ENCODE data around the gene CRTAP.

DNA sequence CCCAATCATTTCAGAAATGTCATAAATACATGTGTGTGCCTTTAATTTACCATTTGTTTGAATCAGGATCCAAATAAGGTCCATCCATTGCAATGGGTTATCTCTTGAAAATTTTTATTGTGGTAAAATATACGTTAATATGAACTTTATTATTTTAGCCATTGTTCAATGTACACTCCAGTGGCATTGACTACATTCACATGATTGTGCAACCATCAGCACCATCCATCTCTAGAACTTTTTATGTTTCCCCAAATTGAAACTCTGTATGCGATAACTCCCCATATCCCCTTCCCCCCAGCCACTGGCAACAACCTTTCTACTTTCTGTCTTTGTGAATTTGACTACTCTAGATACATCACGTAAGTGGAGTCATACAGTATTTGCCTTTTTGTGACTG is 12.0 kb downstream of the CRTAP start:
- TF ChIP-seq, protein P1, sequence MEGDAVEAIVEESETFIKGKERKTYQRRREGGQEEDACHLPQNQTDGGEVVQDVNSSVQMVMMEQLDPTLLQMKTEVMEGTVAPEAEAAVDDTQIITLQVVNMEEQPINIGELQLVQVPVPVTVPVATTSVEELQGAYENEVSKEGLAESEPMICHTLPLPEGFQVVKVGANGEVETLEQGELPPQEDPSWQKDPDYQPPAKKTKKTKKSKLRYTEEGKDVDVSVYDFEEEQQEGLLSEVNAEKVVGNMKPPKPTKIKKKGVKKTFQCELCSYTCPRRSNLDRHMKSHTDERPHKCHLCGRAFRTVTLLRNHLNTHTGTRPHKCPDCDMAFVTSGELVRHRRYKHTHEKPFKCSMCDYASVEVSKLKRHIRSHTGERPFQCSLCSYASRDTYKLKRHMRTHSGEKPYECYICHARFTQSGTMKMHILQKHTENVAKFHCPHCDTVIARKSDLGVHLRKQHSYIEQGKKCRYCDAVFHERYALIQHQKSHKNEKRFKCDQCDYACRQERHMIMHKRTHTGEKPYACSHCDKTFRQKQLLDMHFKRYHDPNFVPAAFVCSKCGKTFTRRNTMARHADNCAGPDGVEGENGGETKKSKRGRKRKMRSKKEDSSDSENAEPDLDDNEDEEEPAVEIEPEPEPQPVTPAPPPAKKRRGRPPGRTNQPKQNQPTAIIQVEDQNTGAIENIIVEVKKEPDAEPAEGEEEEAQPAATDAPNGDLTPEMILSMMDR (conservative IDR thresholded peaks at IDR 0.05; ENCODE audit: low read depth in 2 of 2), result no peak
- TF ChIP-seq EZH2 (IDR thresholded peaks at IDR 0.05; ENCODE audit: low read depth, unreplicated experiment), result no peak
- no peak for TF ChIP-seq ZNF114 (CRISPR knock-in tag; IDR thresholded peaks at IDR 0.05)
- no peak for TF ChIP-seq POLR2AphosphoS5 (IDR thresholded peaks at IDR 0.05; ENCODE audit: low read depth)
- TF ChIP-seq, protein P2, sequence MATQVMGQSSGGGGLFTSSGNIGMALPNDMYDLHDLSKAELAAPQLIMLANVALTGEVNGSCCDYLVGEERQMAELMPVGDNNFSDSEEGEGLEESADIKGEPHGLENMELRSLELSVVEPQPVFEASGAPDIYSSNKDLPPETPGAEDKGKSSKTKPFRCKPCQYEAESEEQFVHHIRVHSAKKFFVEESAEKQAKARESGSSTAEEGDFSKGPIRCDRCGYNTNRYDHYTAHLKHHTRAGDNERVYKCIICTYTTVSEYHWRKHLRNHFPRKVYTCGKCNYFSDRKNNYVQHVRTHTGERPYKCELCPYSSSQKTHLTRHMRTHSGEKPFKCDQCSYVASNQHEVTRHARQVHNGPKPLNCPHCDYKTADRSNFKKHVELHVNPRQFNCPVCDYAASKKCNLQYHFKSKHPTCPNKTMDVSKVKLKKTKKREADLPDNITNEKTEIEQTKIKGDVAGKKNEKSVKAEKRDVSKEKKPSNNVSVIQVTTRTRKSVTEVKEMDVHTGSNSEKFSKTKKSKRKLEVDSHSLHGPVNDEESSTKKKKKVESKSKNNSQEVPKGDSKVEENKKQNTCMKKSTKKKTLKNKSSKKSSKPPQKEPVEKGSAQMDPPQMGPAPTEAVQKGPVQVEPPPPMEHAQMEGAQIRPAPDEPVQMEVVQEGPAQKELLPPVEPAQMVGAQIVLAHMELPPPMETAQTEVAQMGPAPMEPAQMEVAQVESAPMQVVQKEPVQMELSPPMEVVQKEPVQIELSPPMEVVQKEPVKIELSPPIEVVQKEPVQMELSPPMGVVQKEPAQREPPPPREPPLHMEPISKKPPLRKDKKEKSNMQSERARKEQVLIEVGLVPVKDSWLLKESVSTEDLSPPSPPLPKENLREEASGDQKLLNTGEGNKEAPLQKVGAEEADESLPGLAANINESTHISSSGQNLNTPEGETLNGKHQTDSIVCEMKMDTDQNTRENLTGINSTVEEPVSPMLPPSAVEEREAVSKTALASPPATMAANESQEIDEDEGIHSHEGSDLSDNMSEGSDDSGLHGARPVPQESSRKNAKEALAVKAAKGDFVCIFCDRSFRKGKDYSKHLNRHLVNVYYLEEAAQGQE (IDR thresholded peaks at IDR 0.05; ENCODE audit: unreplicated experiment), result no peak
- TF ChIP-seq STAT1 (IDR thresholded peaks at IDR 0.05; ENCODE audit: unreplicated experiment), result no peak
- no peak for TF ChIP-seq CREB1 (CRISPR knock-in tag; IDR thresholded peaks at IDR 0.05; ENCODE audit: low read depth)
